Measurements from ENCODE around the gene PPARG.

Gene PPARG

DNA sequence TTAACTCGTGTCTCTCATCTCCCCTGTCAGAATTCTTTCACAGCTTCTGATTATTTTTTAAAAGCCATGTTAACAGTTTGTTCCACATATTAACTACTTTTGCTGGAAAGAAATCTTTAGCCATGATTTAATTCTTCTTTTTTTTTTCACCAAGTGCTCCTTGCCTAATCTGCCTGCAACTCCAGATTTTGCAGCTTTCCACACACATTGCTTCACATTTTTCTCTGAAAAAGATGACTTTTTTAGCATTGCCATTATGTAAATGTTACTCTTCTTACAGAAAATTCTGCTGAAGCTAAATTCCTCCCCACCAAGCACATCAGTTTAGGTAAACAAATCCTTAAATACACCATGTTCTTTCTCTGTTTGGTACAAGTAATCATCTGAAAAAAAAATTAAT, 23.4 kb upstream of the PPARG start:
- Histone ChIP-seq H3K27me3 (ENCODE audit: insufficient read depth, poor library complexity, severe bottlenecking) (no peaks in the 10 kb centered on the region), H3K4me3 (replicated peaks; ENCODE audit: insufficient read depth, low read length) (no peak overlapping the region), H3K27ac (replicated peaks) (peak overlapping the region; percentile 32)
- DNase-seq (ENCODE audit: low read depth in 1 of 2, low spot score in 1 of 2): peak in 1 of 2 experiments; percentile 55
- TF ChIP-seq, protein P1, sequence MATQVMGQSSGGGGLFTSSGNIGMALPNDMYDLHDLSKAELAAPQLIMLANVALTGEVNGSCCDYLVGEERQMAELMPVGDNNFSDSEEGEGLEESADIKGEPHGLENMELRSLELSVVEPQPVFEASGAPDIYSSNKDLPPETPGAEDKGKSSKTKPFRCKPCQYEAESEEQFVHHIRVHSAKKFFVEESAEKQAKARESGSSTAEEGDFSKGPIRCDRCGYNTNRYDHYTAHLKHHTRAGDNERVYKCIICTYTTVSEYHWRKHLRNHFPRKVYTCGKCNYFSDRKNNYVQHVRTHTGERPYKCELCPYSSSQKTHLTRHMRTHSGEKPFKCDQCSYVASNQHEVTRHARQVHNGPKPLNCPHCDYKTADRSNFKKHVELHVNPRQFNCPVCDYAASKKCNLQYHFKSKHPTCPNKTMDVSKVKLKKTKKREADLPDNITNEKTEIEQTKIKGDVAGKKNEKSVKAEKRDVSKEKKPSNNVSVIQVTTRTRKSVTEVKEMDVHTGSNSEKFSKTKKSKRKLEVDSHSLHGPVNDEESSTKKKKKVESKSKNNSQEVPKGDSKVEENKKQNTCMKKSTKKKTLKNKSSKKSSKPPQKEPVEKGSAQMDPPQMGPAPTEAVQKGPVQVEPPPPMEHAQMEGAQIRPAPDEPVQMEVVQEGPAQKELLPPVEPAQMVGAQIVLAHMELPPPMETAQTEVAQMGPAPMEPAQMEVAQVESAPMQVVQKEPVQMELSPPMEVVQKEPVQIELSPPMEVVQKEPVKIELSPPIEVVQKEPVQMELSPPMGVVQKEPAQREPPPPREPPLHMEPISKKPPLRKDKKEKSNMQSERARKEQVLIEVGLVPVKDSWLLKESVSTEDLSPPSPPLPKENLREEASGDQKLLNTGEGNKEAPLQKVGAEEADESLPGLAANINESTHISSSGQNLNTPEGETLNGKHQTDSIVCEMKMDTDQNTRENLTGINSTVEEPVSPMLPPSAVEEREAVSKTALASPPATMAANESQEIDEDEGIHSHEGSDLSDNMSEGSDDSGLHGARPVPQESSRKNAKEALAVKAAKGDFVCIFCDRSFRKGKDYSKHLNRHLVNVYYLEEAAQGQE (IDR thresholded peaks at IDR 0.05; ENCODE audit: insufficient replicate concordance, low read depth): no peak
- no peak for TF ChIP-seq GABPA (IDR thresholded peaks at IDR 0.05; ENCODE audit: low read depth)
- no peak for TF ChIP-seq POLR2AphosphoS5 (IDR thresholded peaks at IDR 0.05; ENCODE audit: low read depth)
- TF ChIP-seq SPI1 (IDR thresholded peaks at IDR 0.05; ENCODE audit: borderline replicate concordance, low read depth): no peak
- TF ChIP-seq, protein P2, sequence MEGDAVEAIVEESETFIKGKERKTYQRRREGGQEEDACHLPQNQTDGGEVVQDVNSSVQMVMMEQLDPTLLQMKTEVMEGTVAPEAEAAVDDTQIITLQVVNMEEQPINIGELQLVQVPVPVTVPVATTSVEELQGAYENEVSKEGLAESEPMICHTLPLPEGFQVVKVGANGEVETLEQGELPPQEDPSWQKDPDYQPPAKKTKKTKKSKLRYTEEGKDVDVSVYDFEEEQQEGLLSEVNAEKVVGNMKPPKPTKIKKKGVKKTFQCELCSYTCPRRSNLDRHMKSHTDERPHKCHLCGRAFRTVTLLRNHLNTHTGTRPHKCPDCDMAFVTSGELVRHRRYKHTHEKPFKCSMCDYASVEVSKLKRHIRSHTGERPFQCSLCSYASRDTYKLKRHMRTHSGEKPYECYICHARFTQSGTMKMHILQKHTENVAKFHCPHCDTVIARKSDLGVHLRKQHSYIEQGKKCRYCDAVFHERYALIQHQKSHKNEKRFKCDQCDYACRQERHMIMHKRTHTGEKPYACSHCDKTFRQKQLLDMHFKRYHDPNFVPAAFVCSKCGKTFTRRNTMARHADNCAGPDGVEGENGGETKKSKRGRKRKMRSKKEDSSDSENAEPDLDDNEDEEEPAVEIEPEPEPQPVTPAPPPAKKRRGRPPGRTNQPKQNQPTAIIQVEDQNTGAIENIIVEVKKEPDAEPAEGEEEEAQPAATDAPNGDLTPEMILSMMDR (IDR thresholded peaks at IDR 0.05; ENCODE audit: insufficient read depth, low read length): no peak

DNA sequence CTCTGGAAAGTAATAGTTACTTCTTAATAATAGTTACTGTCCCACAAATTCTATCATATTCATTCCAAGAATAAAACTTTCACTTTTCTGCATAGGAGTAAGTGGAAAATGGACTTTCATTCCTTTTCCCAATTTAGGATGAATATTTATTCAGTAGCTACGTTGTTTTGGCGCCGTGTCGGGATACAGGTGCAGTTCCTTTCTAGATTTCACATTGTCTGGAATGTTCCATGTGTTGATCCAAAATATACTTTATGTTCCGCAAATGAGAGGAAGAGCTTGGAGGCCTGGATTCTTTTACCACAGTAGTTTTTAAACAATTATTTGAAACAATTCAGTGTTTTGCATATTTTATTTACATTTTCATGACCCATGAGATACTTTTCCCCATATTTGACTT, 22.8 kb upstream of the PPARG start:
- Histone ChIP-seq H3K4me3 (replicated peaks; ENCODE audit: insufficient read depth, low read length) (no peak overlapping the region), H3K27me3 (ENCODE audit: insufficient read depth, poor library complexity, severe bottlenecking) (no peaks in the 10 kb centered on the region), H3K27ac (replicated peaks) (peak overlapping the region; percentile 32)
- TF ChIP-seq SPI1 (IDR thresholded peaks at IDR 0.05; ENCODE audit: borderline replicate concordance, low read depth): no peak
- TF ChIP-seq GABPA (IDR thresholded peaks at IDR 0.05; ENCODE audit: low read depth): no peak
- TF ChIP-seq POLR2AphosphoS5 (IDR thresholded peaks at IDR 0.05; ENCODE audit: low read depth): no peak
- TF ChIP-seq, protein P1 (IDR thresholded peaks at IDR 0.05; ENCODE audit: insufficient replicate concordance, low read depth): no peak
- DNase-seq (ENCODE audit: low read depth in 1 of 2, low spot score in 1 of 2): no peak

DNA sequence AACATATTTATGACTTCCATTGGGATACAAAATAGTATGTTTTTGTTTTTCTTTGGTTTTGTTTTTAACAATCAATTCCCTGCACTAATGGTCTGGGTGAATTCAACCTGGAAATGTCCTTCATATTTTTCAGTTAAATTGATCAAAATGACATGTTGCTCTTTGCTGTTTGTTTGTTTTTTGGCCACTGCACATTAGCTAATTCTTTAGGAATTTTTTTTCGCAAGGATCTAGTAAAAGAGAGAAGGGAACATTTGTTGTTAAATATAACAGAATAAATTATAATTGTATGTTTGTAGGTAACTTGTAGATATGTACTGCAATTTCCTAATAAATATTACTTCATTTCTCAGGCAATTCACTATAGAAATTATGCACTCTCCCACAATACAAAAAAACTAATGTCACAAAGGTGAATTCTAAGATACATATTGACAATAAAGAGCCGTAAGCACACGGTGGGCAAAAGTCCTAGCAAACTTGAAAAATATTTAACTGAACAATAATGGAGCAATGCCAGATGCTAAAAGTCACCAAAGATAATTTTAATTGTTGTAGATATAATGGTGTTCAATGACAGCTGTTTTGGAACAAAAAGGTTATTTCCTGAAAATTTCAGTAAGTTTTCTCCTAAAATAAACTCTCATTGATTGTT, 21.4 kb upstream of the PPARG start:
- TF ChIP-seq GABPA (IDR thresholded peaks at IDR 0.05; ENCODE audit: low read depth) (no peak), POLR2AphosphoS5 (IDR thresholded peaks at IDR 0.05; ENCODE audit: low read depth) (no peak)
- TF ChIP-seq, protein P2 (IDR thresholded peaks at IDR 0.05; ENCODE audit: insufficient read depth, low read length): no peak
- no peaks in the 10 kb centered on the region for H3K27me3 ChIP-seq (ENCODE audit: insufficient read depth, poor library complexity, severe bottlenecking)
- no peak overlapping the region for H3K4me3 ChIP-seq (replicated peaks; ENCODE audit: insufficient read depth, low read length)
- H3K27ac ChIP-seq (replicated peaks): peak overlapping the region; percentile 41; the same call in 1 of the 2 replicates
- DNase-seq (ENCODE audit: low read depth in 1 of 2, low spot score in 1 of 2): no peak

DNA sequence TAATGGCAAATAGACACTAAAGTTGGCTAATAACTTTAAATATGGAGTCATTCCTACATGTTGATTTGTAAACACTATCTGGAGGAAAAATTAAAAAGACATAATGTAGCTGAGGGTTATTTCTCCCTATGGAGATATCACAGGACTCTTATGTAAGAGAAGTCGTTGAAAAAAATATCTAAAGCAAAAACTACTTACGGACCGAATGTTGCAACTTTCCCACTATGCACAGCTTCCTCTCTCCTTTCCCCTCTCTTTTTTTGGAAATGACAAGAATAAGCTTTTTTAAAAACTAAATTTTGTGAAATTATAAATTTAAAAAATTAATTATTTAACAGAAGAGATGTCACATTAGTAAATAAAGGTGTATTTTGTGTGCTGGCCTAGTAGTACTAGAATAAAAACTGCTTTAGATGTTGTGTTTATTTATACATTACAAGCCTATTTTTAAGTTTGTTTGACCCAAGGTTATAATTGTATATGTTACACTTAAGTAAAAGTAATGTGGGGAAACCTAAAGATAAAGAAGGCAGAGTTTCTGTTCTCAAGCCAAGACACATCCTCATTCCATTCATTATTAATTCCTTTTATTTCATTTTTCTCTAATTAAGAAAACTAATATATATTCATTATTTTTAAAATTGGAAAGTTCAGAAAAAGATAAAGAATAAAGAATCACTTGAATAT, 20.7 kb upstream of the PPARG start:
- no peaks in the 10 kb centered on the region for H3K27me3 ChIP-seq (ENCODE audit: insufficient read depth, poor library complexity, severe bottlenecking)
- TF ChIP-seq, protein P1 (IDR thresholded peaks at IDR 0.05; ENCODE audit: insufficient replicate concordance, low read depth): no peak
- peak; percentile 65 for TF ChIP-seq SPI1 (IDR thresholded peaks at IDR 0.05; ENCODE audit: borderline replicate concordance, low read depth)
- peak overlapping the region; percentile 41; the same call in 1 of the 2 replicates for H3K27ac ChIP-seq (replicated peaks)
- peak in 1 of 2 experiments; percentile 76 for DNase-seq (ENCODE audit: low read depth in 1 of 2, low spot score in 1 of 2)
- H3K4me3 ChIP-seq (replicated peaks; ENCODE audit: insufficient read depth, low read length): no peak overlapping the region
